ENCODE measurements around the gene DKK3.
A peak's percentile ranks its signal among the peaks of the same experiment; 100 is the strongest.

DKK3 gene

GRCh38 chr11:11967669-11968510, 40.5 kb downstream of the DKK3 start:
- WGBS (ENCODE audit: extremely low coverage, insufficient coverage, low lambda C conversion rate) = no CpG with 5 or more reads among the region's 11 CpGs
- Histone ChIP-seq H4K8ac (ENCODE audit: low read depth, low read length) (no peak overlapping the region), H2BK15ac (replicated peaks; ENCODE audit: low read depth) (no peak overlapping the region), H3K4me2 (ENCODE audit: low read length) (no peak overlapping the region), H3K18ac (ENCODE audit: low read length) (no peak overlapping the region), H3K23ac (ENCODE audit: low read length) (no peak overlapping the region), H3K36me3 (ENCODE audit: control insufficient read depth, insufficient read depth, low read length) (no peaks in the 10 kb centered on the region), H3K27ac (ENCODE audit: low read depth, low read length) (no peak overlapping the region), H2BK120ac (ENCODE audit: low read depth, low read length) (no peak overlapping the region), H3K27me3 (ENCODE audit: insufficient read depth, low read length, poor library complexity) (no peaks in the 10 kb centered on the region), H3K9ac (ENCODE audit: low read length) (no peak overlapping the region), H2BK5ac (ENCODE audit: low read length) (no peak overlapping the region), H3K4me3 (ENCODE audit: low read length) (no peak overlapping the region), H4K5ac (ENCODE audit: low read length) (no peak overlapping the region), H3K4ac (ENCODE audit: low read depth, low read length) (no peak overlapping the region), H3K56ac (ENCODE audit: low read length) (no peak overlapping the region), H2AK5ac (ENCODE audit: low read length) (no peak overlapping the region), H3K79me1 (ENCODE audit: low read length) (no peaks in the 10 kb centered on the region), H3K79me2 (ENCODE audit: control insufficient read depth, insufficient read depth, low read length) (no peaks in the 10 kb centered on the region), H3K4me1 (ENCODE audit: control insufficient read depth, low read depth, low read length) (no peaks in the 10 kb centered on the region)
- DNase-seq = no peak

- Histone ChIP-seq H2BK15ac (replicated peaks; ENCODE audit: low read depth) (no peak overlapping the region), H3K56ac (ENCODE audit: low read length) (no peak overlapping the region), H3K79me2 (ENCODE audit: control insufficient read depth, insufficient read depth, low read length) (no peaks in the 10 kb centered on the region), H3K23ac (ENCODE audit: low read length) (no peak overlapping the region), H3K27ac (ENCODE audit: low read depth, low read length) (no peak overlapping the region), H3K27me3 (ENCODE audit: insufficient read depth, low read length, poor library complexity) (no peaks in the 10 kb centered on the region), H3K36me3 (ENCODE audit: control insufficient read depth, insufficient read depth, low read length) (no peaks in the 10 kb centered on the region), H2BK5ac (ENCODE audit: low read length) (no peak overlapping the region), H4K8ac (ENCODE audit: low read depth, low read length) (no peak overlapping the region), H3K79me1 (ENCODE audit: low read length) (no peaks in the 10 kb centered on the region), H2AK5ac (ENCODE audit: low read length) (no peak overlapping the region), H3K18ac (ENCODE audit: low read length) (no peak overlapping the region), H4K5ac (ENCODE audit: low read length) (no peak overlapping the region), H3K4me2 (ENCODE audit: low read length) (no peak overlapping the region), H2BK120ac (ENCODE audit: low read depth, low read length) (no peak overlapping the region), H3K4me3 (ENCODE audit: low read length) (no peak overlapping the region), H3K9ac (ENCODE audit: low read length) (no peak overlapping the region), H3K4me1 (ENCODE audit: control insufficient read depth, low read depth, low read length) (no peaks in the 10 kb centered on the region), H3K4ac (ENCODE audit: low read depth, low read length) (no peak overlapping the region)
- peak; percentile 91 for DNase-seq
- WGBS (ENCODE audit: extremely low coverage, insufficient coverage, low lambda C conversion rate) = no CpG with 5 or more reads among the region's 15 CpGs
Measured at GRCh38 chr11:11966826-11967668, 41.4 kb downstream of the DKK3 start.

- Histone ChIP-seq H3K4ac (ENCODE audit: low read depth, low read length) (no peak overlapping the region), H2BK5ac (ENCODE audit: low read length) (no peak overlapping the region), H3K27me3 (ENCODE audit: insufficient read depth, low read length, poor library complexity) (no peaks in the 10 kb centered on the region), H2AK5ac (ENCODE audit: low read length) (no peak overlapping the region), H3K4me3 (ENCODE audit: low read length) (no peak overlapping the region), H3K79me2 (ENCODE audit: control insufficient read depth, insufficient read depth, low read length) (no peaks in the 10 kb centered on the region), H3K23ac (ENCODE audit: low read length) (no peak overlapping the region), H3K4me2 (ENCODE audit: low read length) (no peak overlapping the region), H3K4me1 (ENCODE audit: control insufficient read depth, low read depth, low read length) (no peaks in the 10 kb centered on the region), H3K56ac (ENCODE audit: low read length) (no peak overlapping the region), H3K27ac (ENCODE audit: low read depth, low read length) (no peak overlapping the region), H4K8ac (ENCODE audit: low read depth, low read length) (no peak overlapping the region), H2BK120ac (ENCODE audit: low read depth, low read length) (no peak overlapping the region), H2BK15ac (replicated peaks; ENCODE audit: low read depth) (no peak overlapping the region), H3K79me1 (ENCODE audit: low read length) (no peaks in the 10 kb centered on the region), H3K18ac (ENCODE audit: low read length) (no peak overlapping the region), H3K36me3 (ENCODE audit: control insufficient read depth, insufficient read depth, low read length) (no peaks in the 10 kb centered on the region), H4K5ac (ENCODE audit: low read length) (no peak overlapping the region), H3K9ac (ENCODE audit: low read length) (no peak overlapping the region)
- DNase-seq = no peak
- no CpG with 5 or more reads among the region's 7 CpGs for WGBS (ENCODE audit: extremely low coverage, insufficient coverage, low lambda C conversion rate)
Measured at GRCh38 chr11:11966354-11966741, 42.1 kb downstream of the DKK3 start.

GRCh38 chr11:11965656-11966353, 42.6 kb downstream of the DKK3 start:
- Histone ChIP-seq H3K56ac (ENCODE audit: low read length) (no peak overlapping the region), H3K4me2 (ENCODE audit: low read length) (no peak overlapping the region), H3K27me3 (ENCODE audit: insufficient read depth, low read length, poor library complexity) (no peaks in the 10 kb centered on the region), H3K23ac (ENCODE audit: low read length) (no peak overlapping the region), H2AK5ac (ENCODE audit: low read length) (no peak overlapping the region), H3K27ac (ENCODE audit: low read depth, low read length) (no peak overlapping the region), H3K36me3 (ENCODE audit: control insufficient read depth, insufficient read depth, low read length) (no peaks in the 10 kb centered on the region), H3K79me2 (ENCODE audit: control insufficient read depth, insufficient read depth, low read length) (no peaks in the 10 kb centered on the region), H2BK5ac (ENCODE audit: low read length) (no peak overlapping the region), H3K9ac (ENCODE audit: low read length) (no peak overlapping the region), H2BK15ac (replicated peaks; ENCODE audit: low read depth) (no peak overlapping the region), H2BK120ac (ENCODE audit: low read depth, low read length) (no peak overlapping the region), H4K8ac (ENCODE audit: low read depth, low read length) (no peak overlapping the region), H3K18ac (ENCODE audit: low read length) (no peak overlapping the region), H4K5ac (ENCODE audit: low read length) (no peak overlapping the region), H3K4me3 (ENCODE audit: low read length) (no peak overlapping the region), H3K79me1 (ENCODE audit: low read length) (no peaks in the 10 kb centered on the region), H3K4me1 (ENCODE audit: control insufficient read depth, low read depth, low read length) (no peaks in the 10 kb centered on the region), H3K4ac (ENCODE audit: low read depth, low read length) (no peak overlapping the region)
- WGBS (ENCODE audit: extremely low coverage, insufficient coverage, low lambda C conversion rate) = no CpG with 5 or more reads among the region's 10 CpGs
- no peak for DNase-seq

DNA sequence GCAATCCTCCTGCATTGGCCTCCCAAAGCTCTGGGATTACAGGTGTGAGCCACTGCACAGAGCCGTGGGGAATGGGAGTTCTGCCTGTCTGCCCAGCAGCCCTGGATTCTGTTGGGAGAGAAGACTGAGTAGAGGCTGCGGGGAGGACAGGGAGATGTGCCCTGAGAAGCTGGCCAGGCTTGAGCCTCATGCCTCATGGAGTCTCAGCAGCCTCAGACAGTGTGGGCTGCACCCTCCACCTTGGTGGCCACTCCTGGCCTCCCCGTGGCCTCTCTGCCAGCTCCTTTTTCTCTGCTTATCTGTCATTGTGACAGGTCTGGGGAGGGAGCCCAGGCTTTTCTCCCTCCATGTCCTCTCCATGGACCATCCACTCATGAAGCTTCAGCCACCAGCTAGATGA, 43.2 kb downstream of the DKK3 start:
- WGBS (ENCODE audit: extremely low coverage, insufficient coverage, low lambda C conversion rate) = no CpG with 5 or more reads among the region's 3 CpGs
- Histone ChIP-seq H3K79me1 (ENCODE audit: low read length) (no peaks in the 10 kb centered on the region), H3K27me3 (ENCODE audit: insufficient read depth, low read length, poor library complexity) (no peaks in the 10 kb centered on the region), H2BK120ac (ENCODE audit: low read depth, low read length) (no peak overlapping the region), H3K9ac (ENCODE audit: low read length) (no peak overlapping the region), H2BK5ac (ENCODE audit: low read length) (no peak overlapping the region), H3K56ac (ENCODE audit: low read length) (no peak overlapping the region), H4K5ac (ENCODE audit: low read length) (no peak overlapping the region), H3K4me3 (ENCODE audit: low read length) (no peak overlapping the region), H3K79me2 (ENCODE audit: control insufficient read depth, insufficient read depth, low read length) (no peaks in the 10 kb centered on the region), H2AK5ac (ENCODE audit: low read length) (no peak overlapping the region), H3K4me2 (ENCODE audit: low read length) (no peak overlapping the region), H3K23ac (ENCODE audit: low read length) (no peak overlapping the region), H3K4ac (ENCODE audit: low read depth, low read length) (no peak overlapping the region), H3K18ac (ENCODE audit: low read length) (no peak overlapping the region), H3K4me1 (ENCODE audit: control insufficient read depth, low read depth, low read length) (no peaks in the 10 kb centered on the region), H3K36me3 (ENCODE audit: control insufficient read depth, insufficient read depth, low read length) (no peaks in the 10 kb centered on the region), H3K27ac (ENCODE audit: low read depth, low read length) (no peak overlapping the region), H2BK15ac (replicated peaks; ENCODE audit: low read depth) (no peak overlapping the region), H4K8ac (ENCODE audit: low read depth, low read length) (no peak overlapping the region)
- DNase-seq = no peak
